ENCODE measurements around the gene CAST. TPM values are rescaled to one million over a fixed set of nuclear protein-coding genes. Genes with fewer than 3 reads are reported as not detected.

The CAST gene
- total RNA-seq, 1 donor from 2014 or later: 182 TPM

- FAIRE-seq: no peak
- no peak for TF ChIP-seq CTCF (IDR thresholded peaks at IDR 0.05; ENCODE audit: insufficient read depth, low read length, severe bottlenecking)
- Histone ChIP-seq H3K4me3 (ENCODE audit: low read depth, low read length) (no peak overlapping the region), H3K27me3 (ENCODE audit: control insufficient read depth, insufficient read depth, low read length) (no peaks in the 10 kb centered on the region), H3K36me3 (ENCODE audit: control insufficient read depth, insufficient read depth, low read length) (no peaks in the 10 kb centered on the region)
- DNase-seq (ENCODE audit: low read depth): no peak
Observed at GRCh38 chr5:96668725-96669124, 6.5 kb downstream of the CAST start.

- DNase-seq (ENCODE audit: low read depth): no peak
- FAIRE-seq: no peak
- H3K27me3 ChIP-seq (ENCODE audit: control insufficient read depth, insufficient read depth, low read length): no peaks in the 10 kb centered on the region
- no peak overlapping the region for H3K4me3 ChIP-seq (ENCODE audit: low read depth, low read length)
- no peaks in the 10 kb centered on the region for H3K36me3 ChIP-seq (ENCODE audit: control insufficient read depth, insufficient read depth, low read length)
- TF ChIP-seq CTCF (IDR thresholded peaks at IDR 0.05; ENCODE audit: insufficient read depth, low read length, severe bottlenecking): no peak
Observed at GRCh38 chr5:96669909-96670308, 7.7 kb downstream of the CAST start.

GRCh38 chr5:96671441-96671840 is 9.3 kb downstream of the CAST start:
- H3K27me3 ChIP-seq (ENCODE audit: control insufficient read depth, insufficient read depth, low read length): no peaks in the 10 kb centered on the region
- DNase-seq (ENCODE audit: low read depth): no peak
- no peak for FAIRE-seq
- peaks cover 2% of the 10 kb centered on the region for H3K36me3 ChIP-seq (ENCODE audit: control insufficient read depth, insufficient read depth, low read length)
- TF ChIP-seq CTCF (IDR thresholded peaks at IDR 0.05; ENCODE audit: insufficient read depth, low read length, severe bottlenecking): no peak
- no peak overlapping the region for H3K4me3 ChIP-seq (ENCODE audit: low read depth, low read length)

GRCh38 chr5:96673127-96673526 is 11.0 kb downstream of the CAST start:
- no peaks in the 10 kb centered on the region for H3K27me3 ChIP-seq (ENCODE audit: control insufficient read depth, insufficient read depth, low read length)
- DNase-seq (ENCODE audit: low read depth): no peak
- FAIRE-seq: no peak
- no peak for TF ChIP-seq CTCF (IDR thresholded peaks at IDR 0.05; ENCODE audit: insufficient read depth, low read length, severe bottlenecking)
- H3K4me3 ChIP-seq (ENCODE audit: low read depth, low read length): no peak overlapping the region
- H3K36me3 ChIP-seq (ENCODE audit: control insufficient read depth, insufficient read depth, low read length): peaks cover 2% of the 10 kb centered on the region

GRCh38 chr5:96675882-96676281 is 13.7 kb downstream of the CAST start:
- no peaks in the 10 kb centered on the region for H3K27me3 ChIP-seq (ENCODE audit: control insufficient read depth, insufficient read depth, low read length)
- no peak overlapping the region for H3K4me3 ChIP-seq (ENCODE audit: low read depth, low read length)
- FAIRE-seq (no peak), DNase-seq (ENCODE audit: low read depth) (no peak)
- no peak for TF ChIP-seq CTCF (IDR thresholded peaks at IDR 0.05; ENCODE audit: insufficient read depth, low read length, severe bottlenecking)
- H3K36me3 ChIP-seq (ENCODE audit: control insufficient read depth, insufficient read depth, low read length): peaks cover 2% of the 10 kb centered on the region

GRCh38 chr5:96677496-96677895 is 15.3 kb downstream of the CAST start:
- Histone ChIP-seq H3K36me3 (ENCODE audit: control insufficient read depth, insufficient read depth, low read length) (peaks cover 2% of the 10 kb centered on the region), H3K4me3 (ENCODE audit: low read depth, low read length) (no peak overlapping the region)

More at GRCh38 chr5:96677496-96677895, 15.3 kb downstream of the CAST start:
- FAIRE-seq (no peak), DNase-seq (ENCODE audit: low read depth) (no peak)
- no peaks in the 10 kb centered on the region for H3K27me3 ChIP-seq (ENCODE audit: control insufficient read depth, insufficient read depth, low read length)
- TF ChIP-seq CTCF (IDR thresholded peaks at IDR 0.05; ENCODE audit: insufficient read depth, low read length, severe bottlenecking): no peak

Measured in bronchial epithelial cell (primary cell).